ENCODE data around the gene BSPRY.
"Not testable (repeated sequence)": the region's sequence is repeated elsewhere in the genome, so short reads cannot be mapped to it uniquely, and the experiment has no call there.

BSPRY gene

DNA sequence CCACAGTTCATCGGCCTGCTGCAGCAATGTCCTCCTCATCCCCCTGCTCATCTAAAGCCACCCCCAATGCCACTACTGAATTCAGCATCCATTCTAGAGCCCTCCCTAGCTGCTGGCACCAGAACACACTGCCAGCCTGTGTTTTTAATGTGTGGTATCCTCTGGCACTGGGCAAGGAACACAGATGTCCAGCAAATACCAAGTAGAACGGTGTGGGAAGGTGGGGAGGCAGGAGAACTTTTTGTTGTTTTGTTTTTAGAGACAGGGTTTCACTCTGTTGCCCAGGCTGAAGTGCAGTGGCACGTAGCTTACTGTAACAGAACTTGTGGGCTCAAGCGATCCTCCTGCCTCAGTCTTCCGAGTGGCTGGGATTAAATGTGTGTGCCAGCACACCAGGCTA lies 22.7 kb downstream of the BSPRY start:
- no peak for DNase-seq

DNA sequence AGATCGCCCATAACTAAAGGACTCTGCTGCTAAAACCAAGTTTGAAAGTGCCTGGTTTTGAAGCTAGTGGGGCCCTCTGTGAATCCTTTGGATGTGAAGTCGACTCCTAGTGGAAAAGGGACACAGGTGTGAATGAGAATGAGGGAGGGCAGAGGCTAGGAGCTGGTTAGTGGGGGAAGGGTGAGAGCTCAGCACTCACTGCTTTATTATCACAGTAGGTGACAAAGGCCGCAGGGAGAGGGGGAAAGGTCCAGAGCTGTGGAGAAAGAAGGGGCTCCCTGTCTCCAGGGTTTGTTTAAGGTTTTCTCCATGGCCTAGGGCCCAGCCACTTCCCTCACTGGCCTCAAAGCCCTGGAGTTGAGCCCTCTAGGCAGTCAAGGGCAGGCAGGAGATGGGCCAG lies 23.9 kb downstream of the BSPRY start:
- no peak for DNase-seq

DNA sequence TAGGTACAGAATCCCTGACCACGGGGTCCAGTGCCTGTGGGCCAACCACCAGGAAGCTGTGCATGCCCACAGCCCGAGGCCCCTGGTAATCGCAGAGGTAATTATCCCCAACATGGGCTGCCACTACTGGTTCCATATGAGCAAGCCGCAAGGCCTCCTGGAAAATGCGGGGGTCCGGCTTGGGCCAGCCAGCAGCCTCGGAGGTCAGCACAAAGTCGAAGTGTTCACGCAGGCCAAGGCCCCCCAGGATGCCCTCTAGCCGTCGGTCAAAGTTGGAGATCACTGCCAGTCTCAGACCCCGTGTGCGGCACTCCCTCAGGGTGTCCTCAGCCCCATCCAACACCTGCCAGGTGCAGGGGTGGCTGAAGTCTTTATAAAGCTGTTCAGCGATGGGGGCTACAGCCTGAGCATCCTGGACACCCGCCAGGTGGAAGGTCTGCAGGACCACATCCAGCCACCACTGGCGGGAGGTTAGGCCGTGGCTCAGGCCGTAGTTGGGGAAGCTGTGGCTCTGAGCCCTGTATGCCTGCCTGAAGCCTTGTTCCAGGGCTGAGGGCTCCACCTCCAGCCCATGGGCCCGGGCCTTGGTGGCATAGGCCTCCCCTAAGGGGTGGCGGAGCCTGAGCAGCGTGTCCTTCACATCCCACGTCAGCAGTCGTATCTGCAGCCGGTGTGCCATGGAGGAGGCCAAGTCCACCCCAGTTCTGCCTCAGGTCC lies 24.5 kb downstream of the BSPRY start:
- DNase-seq: no peak

DNA sequence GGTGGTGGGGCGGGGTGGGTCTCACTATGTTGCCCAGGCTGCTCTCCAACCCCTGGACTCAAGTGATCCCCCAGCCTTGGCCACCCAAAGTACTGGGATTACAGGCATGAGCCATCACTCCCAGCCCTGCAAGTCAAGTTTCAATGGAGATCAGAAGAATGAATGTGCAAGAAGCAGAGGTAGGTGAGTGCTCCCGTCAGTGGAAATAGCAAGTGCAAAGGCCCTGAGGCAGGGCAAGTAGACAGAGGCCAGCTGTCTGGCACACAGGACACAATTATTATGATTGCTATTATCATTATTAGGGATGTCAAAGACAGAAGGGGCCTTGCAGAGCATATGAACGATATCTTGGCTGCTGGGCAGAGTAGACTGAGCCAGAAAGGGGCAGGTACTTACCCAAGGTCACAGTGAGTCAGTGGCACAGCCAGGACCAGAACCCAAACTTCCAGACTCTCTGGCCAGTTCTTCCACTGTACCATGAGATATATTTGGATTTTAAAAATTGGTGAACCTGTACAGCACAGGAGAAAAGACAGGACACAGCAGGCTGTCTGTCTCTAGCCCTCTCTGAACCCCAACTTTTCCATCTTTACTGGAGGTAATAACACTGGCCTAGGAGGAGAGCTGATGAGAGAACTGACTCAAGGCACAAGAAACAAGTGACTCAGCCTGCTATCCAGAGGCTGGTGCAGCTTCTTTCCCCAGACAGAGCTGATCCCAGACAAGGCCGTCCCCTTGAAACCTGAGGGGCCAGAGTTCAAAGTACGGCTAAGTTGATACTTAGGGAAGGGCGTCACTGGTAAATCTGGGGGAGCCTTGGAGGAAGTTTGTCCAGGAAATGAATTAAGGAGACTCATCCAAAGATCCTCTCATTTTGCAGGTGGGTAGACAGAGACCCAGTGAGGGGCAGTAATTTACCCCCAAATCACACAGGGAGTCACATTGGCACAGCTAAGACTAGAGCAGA lies 26.0 kb downstream of the BSPRY start:
- no peak for DNase-seq

DNA sequence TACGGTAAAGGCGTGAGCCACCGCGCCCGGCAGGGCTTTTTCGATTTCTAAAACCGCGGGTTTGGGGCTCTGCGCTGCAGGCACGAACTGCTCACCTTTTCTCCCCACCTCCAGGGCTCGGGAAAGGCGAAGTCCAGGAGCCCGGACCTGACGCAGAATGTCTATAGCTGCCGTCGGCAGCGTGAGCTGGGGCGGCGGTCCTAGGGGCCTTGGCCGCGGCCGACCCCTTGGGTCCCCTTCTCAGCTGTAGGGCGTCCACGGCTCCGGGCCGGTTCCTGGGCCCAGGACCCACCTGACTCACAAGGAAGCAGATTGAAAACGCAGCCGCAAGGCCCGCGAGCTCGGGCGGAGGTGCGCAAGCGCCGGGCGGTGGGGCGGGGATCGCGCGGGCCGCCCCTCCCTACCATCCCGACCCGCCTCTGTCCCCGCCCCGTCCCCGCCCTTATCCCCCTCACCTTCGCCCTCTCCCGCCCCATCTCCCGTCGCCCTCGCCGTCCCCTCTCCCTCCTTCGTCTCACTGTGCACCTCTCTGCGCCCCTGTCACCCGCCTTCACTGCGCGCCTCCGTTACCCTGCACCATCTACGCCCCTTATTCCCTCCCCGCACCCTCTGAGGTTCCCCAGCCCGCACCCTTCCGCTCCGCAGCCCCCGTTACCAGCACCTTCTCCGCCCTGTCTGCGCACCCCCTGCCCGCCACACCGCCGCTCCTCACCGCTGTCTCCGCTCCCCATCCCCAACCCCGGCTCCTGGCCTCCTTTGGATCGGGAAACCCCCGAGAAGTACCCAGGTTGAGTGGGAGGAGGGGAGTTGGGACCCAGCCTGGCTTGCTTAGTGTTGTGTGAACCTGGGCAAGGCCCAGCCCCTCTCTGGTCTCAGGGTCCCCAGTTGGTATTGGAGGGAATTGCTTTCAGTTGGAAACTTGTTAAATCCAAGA lies 27.6 kb downstream of the BSPRY start, which contains the start of gene HDHD3:
Gene HDHD3, minus strand, starts transcription at position 353 of the 934 bp plus-strand sequence. CDS start 2,632 bp downstream, outside the sequence.
- DNase-seq: peak; percentile 87

DNA sequence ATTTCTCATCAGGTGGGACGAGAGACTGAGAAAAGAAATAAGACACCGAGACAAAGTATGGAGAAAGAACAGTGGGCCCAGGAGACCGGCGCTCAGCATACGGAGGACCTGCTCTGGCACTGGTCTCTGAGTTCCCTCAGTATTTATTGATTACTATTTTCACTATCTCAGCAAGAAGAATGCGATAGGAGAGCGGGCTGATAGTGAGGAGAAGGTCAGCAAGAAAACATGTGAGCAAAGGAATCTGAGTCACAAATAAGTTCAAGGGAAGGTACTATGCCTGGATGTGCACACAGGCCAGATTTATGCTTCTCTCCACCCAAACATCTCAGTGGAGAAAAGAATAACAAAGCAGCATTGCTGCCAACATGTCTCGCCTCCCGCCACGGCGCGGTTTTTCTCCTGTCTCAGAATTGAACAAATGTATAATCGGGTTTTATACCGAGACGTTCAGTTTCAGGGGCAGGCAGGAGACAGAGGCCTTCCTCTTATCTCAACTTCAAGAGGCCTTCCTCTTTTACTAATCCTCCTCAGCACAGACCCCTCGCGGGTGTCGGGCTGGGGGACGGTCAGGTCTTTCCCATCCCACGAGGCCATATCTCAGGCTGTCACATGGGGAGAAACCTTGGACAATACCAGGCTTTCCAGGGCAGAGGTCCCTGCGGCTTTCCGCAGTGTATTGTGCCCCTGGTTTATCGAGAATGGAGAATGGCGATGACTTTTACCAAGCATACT lies 29.9 kb downstream of the BSPRY start:
- DNase-seq: not testable (repeated sequence)

DNA sequence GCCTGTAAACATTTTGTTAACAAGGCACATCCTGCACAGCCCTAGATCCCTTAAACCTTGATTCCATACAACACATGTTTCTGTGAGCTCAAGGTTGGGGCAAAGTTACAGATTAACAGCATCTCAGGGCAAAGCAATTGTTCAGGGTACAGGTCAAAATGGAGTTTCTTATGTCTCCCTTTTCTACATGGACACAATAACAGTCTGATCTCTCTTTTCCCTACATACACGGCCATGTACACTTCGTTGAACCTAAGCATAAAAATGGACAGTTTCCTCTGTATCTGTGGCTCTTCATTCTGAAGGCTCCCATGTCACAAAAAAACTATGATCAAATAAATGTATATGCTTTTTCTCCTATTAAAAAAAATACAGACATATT lies 30.5 kb downstream of the BSPRY start:
- not testable (repeated sequence) for DNase-seq

DNA sequence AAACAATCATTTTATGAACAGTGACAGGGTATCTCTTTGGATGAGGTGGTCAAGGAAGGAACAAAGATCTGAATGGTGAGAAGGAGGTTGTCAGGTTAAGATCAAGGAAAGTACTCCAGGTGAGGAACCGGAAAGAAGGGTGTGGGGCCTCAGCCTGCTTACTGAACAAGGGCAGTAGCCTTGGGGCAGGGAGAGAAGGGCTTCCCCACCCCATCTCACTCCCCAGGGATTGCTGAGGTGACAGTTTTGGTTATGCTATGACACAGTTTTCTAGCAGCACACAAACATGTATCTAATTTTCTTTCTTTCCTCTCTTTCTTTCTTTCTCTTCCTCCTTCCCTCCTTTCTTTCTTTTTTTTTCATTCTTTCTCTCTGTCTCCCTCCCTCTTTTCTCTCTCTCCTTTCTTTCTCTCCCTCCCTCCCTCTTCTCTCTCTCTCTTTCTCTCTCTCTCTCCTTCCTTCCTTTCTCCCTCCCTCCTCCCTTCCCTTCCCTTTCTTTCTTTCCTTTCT lies 31.6 kb downstream of the BSPRY start:
- DNase-seq: no peak

DNA sequence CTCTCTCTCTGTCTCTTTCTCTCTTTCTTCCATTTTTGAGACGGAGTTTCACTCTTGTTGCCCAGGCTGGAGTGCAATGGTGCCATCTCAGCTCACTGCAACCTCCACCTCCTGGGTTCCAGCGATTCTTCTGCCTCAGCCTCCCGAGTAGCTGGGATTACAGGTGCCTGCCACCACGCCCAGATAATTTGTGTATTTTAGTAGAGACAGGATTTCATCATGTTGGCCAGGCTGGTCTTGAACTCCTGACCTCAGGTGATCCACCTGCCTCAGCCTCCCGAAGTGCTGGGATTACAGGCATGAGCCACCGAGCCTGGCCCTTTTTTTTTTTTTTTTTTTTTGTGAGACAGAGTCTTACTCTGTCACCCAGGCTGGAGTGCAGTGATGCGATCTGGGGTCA lies 32.1 kb downstream of the BSPRY start:
- DNase-seq: not testable (repeated sequence)

DNA sequence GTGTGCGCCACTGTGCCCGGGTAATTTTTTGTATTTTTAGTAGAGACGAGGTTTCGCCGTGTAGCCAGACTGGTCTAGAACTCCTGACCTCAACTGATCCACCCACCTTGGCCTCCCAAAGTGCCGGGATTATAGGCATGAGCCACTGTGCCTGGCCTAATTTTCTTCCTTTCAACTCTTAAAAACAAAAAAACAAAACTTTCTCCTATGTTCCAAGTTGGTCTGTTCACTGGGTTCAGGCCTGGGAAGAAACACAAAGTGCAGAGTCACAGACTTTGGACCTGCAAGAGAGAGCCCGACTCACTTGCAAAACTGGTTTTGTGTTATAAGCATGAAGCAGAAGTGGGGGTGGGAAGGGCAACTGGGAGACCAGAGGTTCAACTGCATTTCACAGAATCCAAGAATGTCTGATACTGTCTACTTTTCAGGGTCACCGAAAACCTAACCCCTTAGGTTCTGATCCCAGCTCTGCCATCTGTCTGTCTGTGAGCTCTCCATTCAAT lies 32.6 kb downstream of the BSPRY start:
- DNase-seq: no peak

DNA sequence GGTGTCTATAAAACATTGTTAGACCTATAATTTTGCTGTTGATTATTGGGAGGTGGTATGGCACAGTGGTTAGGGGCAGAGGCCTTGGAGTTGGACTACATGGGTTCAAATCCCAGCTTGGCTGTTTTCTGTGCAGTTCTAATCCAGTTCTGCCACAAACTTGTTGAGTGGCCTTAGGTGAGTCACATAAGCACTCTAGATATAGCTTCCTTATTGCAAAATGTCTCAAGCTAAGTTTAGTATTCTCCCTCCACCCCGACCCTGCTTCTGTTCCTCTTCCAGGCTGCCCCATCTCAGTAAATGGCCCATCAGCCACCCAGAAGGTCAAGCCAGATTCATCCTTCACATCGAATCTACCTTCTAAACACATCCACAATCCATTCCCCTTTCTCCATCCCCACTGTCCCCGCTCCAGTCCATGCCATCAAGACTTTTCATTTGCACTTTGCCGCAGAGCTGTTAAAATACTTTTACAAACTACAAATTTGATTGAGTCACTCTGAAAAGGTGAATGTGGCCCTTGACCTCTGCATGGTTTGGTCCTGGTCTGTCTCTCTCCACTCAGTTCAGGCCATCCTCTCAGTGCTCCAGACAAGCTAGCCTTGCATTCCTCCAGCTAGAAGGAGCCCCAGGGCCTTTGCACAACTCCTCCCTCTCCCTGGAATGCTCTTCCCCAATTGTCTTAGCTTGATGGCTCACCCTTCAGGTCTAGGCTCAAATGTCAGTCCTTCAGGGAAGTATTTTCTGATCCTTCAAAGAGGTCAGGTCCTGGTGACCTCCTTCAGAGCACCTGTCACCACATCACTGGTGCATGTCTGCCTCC lies 37.4 kb downstream of the BSPRY start:
- no peak for DNase-seq

DNA sequence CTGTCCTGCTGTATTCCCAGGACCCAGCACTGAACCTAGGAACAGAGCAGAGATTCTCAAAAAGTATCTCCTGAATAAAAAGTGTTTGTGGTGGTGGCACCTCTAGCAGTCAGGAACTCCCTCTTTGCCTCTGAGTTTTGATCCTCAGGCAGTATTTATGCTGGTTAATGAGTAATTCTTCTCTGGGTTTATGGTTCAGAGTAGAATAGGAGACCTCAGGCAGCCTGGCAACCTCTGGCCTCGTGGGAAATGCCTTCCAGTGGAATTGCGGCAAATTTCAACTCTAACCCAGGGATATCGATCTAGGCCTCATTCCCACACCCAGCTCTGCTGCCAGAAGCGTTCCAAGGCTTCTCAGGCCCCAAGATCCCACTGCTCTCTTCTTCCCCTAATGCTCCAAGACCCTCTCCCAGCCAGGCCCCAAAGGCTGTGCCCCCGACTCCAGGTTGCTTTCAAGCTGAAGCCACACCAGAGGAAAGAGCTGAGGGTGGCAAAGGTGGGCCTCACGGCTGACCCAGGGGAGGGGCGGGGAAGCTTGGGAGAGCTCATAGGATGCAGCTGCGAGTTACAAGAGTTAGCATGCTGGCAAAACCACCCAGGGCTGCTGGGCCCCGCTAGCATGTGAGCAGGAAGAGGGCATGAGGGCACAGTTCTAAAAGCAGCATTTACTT lies 38.4 kb downstream of the BSPRY start:
- DNase-seq: no peak

DNA sequence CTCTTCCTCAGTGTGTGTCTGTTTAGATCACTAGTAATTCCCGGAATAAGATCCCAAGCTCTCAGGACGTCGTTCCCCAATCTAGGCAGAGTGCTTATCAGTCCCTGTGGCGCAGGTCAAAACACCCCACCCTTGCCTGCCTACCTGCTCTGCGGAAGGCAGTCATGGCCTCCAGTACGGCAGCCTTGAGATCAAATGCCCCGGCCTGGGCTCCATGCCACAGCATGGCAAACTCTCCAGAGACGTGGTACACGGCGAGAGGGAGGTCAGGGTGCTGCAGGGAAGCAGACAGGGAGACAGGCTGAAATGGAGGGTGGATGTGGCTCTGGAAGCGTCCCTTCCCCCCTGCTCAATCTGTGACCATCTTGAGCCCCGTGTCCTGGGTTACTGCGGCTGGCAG lies 39.5 kb downstream of the BSPRY start:
- no peak for DNase-seq

DNA sequence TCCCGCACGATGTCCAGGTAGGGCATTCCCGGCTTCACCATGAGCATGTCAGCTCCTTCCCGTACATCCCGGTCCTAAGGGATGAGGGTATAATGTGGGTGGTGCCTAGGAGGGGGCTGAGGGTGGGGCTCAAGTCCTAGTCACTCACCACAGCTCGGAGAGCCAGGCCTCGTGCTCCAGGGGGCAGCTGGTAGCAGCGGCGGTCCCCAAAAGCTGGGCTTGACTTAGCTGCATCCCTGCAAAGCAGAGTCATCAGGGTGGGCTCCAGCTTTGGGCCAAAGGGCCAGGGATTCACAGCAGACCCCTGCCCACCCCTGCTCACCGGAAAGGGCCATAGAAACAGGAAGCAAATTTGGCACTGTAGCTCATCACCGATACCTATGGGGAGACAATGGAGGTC lies 40.1 kb downstream of the BSPRY start:
- DNase-seq: no peak

DNA sequence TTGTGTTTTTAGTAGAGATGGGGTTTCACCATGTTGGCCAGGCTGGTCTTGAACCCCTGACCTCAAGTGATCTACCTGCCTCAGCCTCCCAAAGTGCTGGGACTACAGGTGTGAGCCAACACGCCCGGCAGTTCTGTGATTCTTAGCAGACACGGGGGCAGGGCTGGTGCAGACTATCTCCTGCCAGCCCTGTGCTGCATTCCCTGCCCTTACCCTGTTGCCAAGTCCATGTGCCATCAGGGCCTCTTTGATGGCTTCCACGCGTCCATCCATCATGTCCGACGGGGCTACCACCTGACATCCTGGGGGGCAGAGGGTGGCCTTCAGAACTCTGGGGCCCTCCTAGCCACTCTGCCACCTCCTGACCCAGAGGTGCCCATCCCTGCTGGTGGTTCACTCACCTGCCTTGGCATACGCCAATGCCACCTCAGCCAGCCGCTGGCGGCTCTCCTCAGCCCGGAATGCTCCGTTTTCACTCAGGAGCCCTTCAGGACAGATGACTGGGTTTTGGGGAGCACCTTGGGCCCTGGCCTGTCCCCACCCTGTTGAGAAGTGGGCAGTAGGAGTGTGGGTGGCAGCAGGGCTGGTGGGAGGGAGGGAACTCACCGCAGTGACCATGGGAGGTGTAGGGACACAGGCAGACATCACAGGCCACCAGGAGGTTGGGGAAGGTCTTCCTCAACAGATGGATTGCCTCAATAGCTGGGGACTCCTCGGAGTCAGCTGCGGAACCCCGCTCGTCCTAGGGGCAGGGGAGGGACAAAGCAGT lies 41.0 kb downstream of the BSPRY start:
- no peak for DNase-seq

DNA sequence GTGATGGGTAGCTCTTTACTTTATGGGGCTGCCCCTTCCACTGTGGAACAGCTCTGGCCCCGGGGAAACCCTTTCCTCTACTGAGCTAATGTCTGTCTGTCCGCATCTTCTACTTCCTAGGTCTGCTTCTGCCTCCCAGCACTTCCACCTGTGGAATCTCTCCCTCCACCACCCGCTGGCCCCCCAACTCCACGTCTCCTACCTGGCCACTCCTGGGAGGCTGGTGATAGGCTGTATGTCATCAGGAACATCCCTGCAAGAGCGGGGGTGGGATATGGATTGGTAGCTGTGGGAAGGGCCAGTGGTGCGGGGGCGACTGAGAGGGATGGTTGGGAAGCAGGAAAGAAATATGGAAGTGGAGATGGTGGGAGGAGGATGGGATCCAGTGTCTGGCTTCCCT lies 42.6 kb downstream of the BSPRY start:
- DNase-seq: no peak

DNA sequence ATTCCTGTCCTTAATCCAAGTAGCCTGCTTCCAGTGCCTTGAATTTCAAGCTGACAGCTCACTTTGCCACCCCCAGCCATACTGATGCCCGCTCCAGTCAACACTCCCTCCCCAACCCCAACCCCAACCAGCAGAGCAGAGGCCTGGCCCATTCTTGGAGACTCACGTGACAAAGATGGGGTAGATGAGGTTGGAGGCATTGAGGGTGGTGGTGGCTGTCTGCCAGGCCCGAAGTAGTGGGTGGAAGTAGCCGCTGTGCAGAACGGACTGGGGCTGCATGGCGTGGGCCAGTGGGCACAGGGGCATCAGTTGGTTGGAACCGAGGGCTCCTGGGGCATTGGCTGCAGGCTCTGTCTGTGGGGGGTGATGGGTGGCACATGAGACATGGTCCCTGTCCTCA lies 43.9 kb downstream of the BSPRY start:
- no peak for DNase-seq

DNA sequence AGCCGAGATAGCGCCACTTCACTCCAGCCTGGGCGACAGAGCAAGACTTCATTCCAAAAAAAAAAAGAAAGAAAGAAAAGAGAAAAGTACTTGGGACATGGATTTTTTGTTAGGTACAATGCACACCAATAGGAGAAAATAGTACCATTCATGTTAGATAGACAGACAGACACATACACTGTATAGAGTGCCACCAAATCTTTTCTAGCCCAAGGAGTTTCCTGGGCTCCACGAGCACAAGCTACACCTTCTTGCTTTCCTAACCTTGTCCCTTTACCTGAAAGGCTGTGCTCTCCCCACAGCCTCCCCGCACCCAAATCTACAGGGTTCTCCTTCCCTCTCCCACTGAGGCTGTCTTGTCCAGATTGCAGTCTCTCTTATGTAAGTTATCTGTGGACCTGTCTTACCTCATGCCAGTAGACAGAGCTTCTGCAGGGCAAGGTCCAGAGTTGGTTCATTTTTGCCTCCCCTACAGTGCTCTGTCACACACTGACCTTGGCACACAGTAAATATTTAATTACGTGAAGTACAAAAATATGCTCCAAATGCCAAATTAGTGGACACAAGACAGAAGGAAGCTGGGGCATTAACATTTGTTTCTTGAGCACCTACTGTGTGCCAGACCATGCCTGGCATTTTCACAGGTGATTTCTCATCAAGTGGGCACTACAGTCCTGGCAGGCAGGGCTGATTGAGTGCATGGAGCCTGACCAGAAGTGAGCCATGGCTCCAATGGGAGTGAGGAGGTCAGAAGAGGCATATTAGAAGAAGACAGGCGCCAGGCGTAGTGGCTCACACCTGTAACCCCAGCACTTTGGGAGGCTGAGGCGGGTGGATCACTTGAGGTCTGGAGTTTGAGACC lies 45.9 kb downstream of the BSPRY start:
- DNase-seq: no peak

Data from CD4-positive, alpha-beta T cell treated with Interleukin-10 for 1 hour (primary cell).